ENCODE data around the gene PCDHGA5.

DNA sequence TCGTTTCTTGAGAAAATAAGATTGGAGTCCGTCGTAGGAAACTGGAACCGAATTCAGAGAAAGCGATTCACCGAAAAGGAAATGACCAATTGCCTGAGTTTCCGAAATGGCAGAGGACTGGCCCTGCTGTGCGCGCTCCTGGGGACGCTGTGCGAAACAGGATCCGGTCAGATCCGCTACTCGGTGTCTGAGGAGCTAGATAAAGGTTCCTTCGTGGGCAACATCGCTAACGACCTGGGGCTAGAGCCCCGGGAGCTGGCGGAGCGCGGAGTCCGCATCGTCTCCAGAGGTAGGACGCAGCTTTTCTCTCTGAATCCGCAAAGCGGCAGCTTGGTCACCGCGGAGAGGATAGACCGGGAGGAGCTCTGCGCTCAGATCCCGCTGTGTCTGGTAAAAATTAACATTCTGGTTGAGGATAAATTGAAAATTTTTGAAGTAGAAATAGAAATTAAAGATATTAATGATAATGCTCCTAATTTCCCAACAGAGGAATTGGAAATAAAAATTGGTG, 20.0 kb upstream of the PCDHGA5 start:
- TF ChIP-seq RNF2 (IDR thresholded peaks at IDR 0.05; ENCODE audit: borderline replicate concordance, low read depth, low read length, missing control alignments, poor library complexity, severe bottlenecking) (no peak), GABPA (IDR thresholded peaks at IDR 0.05; ENCODE audit: borderline replicate concordance, insufficient read depth, low read length) (no peak), CTCF (IDR thresholded peaks at IDR 0.05; ENCODE audit: control extremely low read depth in 1 of 3, insufficient read depth in 1 of 3, low read depth in 1 of 3, low read length in 3 of 3) (no peak), RAD21 (IDR thresholded peaks at IDR 0.05 in 1 of 2, conservative IDR thresholded peaks at IDR 0.05 in 1 of 2; ENCODE audit: low read depth in 2 of 2, low read length in 2 of 2) (no peak), POLR2AphosphoS5 (IDR thresholded peaks at IDR 0.05; ENCODE audit: low read depth, low read length) (no peak), TAF1 (IDR thresholded peaks at IDR 0.05; ENCODE audit: low read depth, low read length) (no peak), EP300 (IDR thresholded peaks at IDR 0.05; ENCODE audit: borderline replicate concordance in 1 of 2, low read depth in 2 of 2, low read length in 2 of 2) (no peak), CEBPB (IDR thresholded peaks at IDR 0.05; ENCODE audit: low read depth, low read length) (no peak), POLR2A (IDR thresholded peaks at IDR 0.05; ENCODE audit: control extremely low read depth in 1 of 2, low read depth in 2 of 2, low read length in 2 of 2) (no peak), SIN3A (conservative IDR thresholded peaks at IDR 0.05 in 1 of 2, IDR thresholded peaks at IDR 0.05 in 1 of 2; ENCODE audit: low read depth in 1 of 2, low read length in 2 of 2) (no peak), SP2 (IDR thresholded peaks at IDR 0.05; ENCODE audit: low read length) (no peak)
- TF ChIP-seq, protein P1, sequence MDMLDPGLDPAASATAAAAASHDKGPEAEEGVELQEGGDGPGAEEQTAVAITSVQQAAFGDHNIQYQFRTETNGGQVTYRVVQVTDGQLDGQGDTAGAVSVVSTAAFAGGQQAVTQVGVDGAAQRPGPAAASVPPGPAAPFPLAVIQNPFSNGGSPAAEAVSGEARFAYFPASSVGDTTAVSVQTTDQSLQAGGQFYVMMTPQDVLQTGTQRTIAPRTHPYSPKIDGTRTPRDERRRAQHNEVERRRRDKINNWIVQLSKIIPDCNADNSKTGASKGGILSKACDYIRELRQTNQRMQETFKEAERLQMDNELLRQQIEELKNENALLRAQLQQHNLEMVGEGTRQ (IDR thresholded peaks at IDR 0.05; ENCODE audit: low read length): no peak

Data from H1 (cell line).